Ammon's horn (tissue), 1 donor: ENCODE results near the gene AMMECR1.
A peak's percentile ranks its signal among the peaks of the same experiment; 100 is the strongest.
"Not testable (repeated sequence)": the region's sequence is repeated elsewhere in the genome, so short reads cannot be mapped to it uniquely, and the experiment has no call there.

Source experiments
- DNase-seq: peaks from one replicate; pipeline ENCODE4 v3.0.0-alpha.2; 2016; ENCODE audit warnings: low spot score

Gene AMMECR1

DNA sequence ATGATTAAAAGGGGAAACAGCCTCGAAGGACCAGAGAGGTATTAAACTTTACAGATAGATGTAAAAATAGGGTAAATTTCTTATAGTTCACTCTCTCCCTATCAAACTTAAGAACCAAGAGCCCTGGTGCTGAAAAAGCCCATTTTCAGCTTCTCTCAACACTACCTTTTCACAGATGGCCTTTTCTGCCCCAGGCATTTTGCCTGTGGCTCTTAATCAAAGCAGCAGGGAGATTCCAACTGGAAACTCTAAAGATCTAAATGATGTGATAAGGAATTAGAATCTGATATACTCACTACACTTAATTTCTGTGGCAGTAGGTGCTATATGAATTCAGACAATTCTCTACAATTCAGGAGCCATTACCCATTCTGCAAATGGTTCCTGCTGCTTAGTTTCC lies 60.0 kb downstream of the AMMECR1 start:
- DNase-seq: no peak

DNA sequence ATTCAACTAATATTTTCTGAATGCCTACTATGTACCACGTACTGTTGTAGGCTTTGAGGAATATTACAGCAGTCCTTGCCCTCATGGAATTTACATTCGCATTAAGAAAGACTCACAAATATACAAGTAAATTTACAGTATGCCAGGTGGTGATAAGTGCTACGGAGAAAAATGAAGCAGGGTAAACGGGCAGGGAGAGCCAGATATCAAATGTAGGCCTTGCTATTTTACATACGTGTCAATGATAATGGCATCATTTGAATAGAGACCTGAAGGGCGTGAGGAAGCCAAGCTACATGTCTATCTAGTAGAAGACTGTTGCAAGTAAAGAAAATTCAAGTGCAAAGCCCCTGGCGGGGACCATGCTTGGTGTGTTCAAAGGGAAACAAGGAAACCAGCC lies 65.2 kb downstream of the AMMECR1 start:
- no peak for DNase-seq

- no peak for DNase-seq
These were observed 65.9 kb downstream of the AMMECR1 start for GRCh38 chrX:110251961-110252360.

- no peak for DNase-seq
These were observed 66.4 kb downstream of the AMMECR1 start for GRCh38 chrX:110251526-110251925.

DNA sequence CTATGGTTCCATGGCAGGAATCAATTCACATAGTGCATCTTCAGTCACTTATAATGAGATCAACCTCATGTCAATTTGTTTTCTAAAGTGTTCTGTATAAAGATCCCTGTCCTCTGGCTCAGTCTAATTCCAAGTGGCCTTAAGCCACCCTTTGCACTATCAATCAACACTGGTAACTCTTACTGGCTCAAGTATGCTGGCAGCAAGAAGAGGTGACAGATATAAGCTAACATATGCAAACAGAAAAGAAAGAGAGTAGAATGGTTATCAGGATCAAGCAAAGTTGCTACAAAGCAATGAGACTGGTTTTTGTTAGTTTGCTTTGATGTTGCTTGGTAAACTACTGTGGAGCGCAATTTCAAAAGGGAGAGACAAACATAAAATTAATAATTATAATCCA lies 67.0 kb downstream of the AMMECR1 start:
- no peak for DNase-seq

DNA sequence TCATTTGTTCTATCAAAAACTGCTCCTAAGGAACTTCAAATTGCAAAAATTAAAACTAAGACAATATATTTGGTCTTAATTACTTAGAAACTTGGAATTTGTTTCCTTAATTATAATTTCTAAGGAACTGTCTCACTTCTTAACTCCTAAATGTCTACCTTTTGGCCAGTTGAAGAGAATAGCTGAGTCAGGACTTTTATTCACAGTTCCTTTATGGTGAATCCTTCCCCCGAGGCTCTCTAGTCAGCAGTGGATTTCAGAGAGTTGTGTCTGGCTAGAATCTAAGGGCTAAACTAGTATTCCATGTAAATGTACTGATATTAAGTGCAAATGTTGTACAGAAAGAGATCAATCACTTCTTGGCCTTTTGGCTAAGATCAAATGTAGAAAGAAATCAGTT lies 69.3 kb downstream of the AMMECR1 start:
- DNase-seq: no peak

- DNase-seq: no peak
These were observed 72.9 kb downstream of the AMMECR1 start for GRCh38 chrX:110245011-110245410.

DNA sequence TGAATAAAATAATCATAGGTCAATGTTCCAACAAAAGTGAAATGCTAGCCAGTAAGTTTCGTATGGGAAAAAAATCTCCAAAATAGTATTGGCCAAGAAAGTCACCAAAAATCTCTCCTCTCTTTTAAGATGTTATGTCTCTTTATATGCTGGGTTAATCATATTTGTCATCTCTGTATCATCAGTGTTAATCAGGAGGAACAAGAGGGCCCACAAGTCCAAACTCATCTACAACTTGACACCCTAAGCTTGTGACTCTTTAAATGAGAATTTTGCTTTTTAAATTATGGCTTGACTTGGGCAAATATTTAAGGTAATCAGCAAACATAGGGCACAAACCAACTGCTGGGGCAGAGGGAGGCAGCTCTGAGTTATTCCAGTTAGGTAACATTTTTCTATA lies 75.5 kb downstream of the AMMECR1 start:
- no peak for DNase-seq

- DNase-seq: peak; percentile 26
These were observed 76.1 kb downstream of the AMMECR1 start for GRCh38 chrX:110241816-110242215.

- not testable (repeated sequence) for DNase-seq
These were observed 79.6 kb downstream of the AMMECR1 start for GRCh38 chrX:110238259-110238658.

GRCh38 chrX:110231485-110231884 lies 86.4 kb downstream of the AMMECR1 start:
- DNase-seq: not testable (repeated sequence)

DNA sequence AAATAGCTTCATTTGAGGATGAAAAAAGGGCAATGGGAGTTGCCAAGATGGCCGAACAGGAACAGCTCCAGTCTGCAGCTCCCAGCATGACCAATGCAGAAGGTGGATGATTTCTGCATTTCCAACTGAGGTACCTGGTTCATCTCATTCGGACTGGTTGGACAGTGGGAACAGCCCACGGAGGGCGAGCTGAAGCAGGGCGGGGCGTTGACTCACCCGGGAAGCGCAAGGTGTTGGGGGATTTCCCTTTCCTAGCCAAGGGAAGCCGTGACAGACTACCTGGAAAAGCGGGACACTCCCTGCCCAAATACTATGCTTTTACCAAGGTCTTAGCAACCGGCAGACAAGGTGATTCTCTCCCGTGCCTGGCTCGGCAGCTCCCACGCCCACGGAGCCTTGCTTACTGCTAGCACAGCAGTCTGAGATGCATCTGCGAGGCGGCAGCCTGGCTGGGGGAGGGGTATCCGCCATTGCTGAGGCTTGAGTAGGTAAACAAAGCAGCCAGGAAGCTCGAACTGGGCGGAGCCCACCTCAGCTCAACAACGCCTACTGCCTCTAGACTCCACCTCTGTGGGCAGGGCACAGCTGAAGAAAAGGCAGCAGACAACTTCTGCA lies 88.3 kb downstream of the AMMECR1 start:
- not testable (repeated sequence) for DNase-seq

DNA sequence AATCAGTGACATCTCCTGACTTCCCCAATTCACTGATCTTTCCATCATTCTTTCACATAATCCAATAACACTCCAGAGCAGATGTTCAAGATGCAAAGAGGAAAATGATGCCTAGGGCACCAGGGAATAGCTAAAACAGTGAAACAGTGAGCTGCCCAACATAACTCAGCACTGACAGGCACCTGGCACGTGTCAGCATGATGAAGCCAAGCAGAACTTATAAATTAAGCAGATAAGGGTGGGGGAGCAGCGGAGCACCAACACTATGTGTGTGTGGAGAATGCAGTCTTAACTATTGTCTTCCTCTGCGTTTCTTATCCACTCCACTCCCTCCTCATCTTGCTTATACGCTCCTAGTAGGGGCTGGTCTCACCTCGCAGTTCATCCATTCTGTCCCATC lies 89.4 kb downstream of the AMMECR1 start:
- no peak for DNase-seq

DNA sequence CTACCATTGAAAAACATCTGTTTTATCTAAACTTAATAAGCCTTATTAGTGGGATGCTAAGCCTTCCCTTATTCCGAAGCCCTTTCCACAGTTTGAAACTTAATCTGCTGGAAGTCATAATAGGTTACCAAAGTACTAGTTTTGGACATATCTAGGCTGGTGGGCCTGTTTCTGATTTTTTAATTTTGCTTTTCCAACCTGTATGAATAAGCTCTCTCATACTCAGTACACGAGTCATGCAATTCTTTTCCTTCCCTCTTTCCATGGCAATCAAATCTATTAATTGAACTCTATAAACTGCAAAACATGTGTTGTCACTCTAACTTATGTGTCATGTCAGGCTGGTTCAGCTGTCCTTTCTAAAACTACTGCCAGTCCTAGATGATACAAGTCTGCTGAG lies 91.0 kb downstream of the AMMECR1 start:
- no peak for DNase-seq

- no peak for DNase-seq
These were observed 92.8 kb downstream of the AMMECR1 start for GRCh38 chrX:110224926-110225617.

- DNase-seq: no peak
These were observed 95.2 kb downstream of the AMMECR1 start for GRCh38 chrX:110222497-110223257.

- no peak for DNase-seq
These were observed 98.0 kb downstream of the AMMECR1 start for GRCh38 chrX:110219920-110220319.

DNA sequence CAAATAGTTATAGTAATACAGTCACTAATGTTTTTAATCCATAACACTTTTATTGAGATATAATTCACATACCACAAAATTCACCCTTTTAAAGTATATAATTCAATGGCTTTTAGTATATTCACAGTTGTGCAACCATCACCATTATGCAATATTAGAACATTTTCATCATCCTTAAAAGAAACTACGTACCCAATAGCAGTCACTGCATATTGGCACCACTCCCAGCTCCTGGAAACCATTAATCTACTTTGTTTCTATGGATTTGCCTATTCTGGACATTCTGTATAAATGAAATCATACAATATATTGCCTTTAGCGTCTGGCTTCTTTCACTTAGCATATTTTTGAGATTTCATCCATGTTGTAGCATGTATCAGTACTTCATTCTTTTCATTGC lies 99.3 kb downstream of the AMMECR1 start:
- DNase-seq: no peak

GRCh38 chrX:110216027-110216426 lies 101.9 kb downstream of the AMMECR1 start:
- no peak for DNase-seq

DNA sequence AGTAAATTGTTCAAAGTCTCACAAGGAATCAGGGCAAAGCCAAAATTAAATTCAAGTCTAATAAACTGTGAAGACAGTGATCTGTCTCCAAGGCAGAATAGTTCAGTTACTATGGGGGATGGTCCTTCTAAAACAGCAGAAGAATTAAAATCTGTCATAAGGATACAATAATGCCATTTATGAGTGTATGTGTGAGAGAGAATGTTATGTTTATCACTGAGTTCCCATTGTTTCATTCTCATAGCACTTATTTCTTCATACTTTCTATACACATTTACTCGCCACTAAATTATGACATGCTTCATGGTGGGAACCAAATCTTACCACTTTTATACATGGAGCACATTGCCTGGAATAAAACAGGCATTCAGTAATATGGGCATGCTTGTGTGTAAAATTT lies 102.5 kb downstream of the AMMECR1 start:
- DNase-seq: no peak

- no peak for DNase-seq
These were observed 103.2 kb downstream of the AMMECR1 start for GRCh38 chrX:110214684-110215083.

DNA sequence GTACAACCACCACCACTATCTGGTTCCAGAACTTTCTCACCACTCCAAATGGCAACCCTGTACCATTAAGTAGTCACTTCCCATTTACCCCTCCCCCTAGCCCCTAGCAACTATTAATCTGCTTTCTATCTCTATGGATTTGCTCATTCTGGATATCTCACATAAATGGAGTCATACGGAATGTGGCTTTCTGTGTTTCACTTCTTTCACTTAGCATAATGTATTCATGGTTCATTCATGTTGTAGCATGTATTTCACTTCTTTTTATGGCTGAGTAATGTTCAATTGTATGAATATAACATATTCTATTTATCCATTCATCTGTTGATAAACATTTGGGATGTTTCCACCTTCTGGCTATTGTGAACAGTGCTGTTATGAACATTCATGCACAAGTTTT lies 104.7 kb downstream of the AMMECR1 start:
- no peak for DNase-seq

DNA sequence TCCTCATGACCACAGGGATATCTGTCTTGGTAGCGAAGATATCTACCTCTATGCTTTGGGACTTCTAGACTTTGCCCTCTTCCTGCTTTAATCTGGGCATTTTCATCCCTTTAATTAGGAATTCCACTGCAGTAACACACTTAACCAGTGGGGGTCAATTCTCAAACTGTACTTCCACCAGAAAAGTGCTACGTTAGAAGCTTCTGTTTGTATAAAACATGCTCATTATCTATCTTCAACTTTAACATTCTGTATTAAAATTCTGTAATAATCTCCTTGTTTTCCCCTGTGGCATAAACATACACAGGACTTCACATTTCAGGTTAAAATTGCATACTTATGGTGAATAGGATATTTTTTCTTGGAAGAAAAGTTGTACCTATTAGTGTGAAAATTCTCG lies 105.6 kb downstream of the AMMECR1 start:
- no peak for DNase-seq
